RKO (cell line): ENCODE measurements around the gene TMOD2.

Experiments
- DNase-seq: peaks from one replicate; pipeline ENCODE4 v3.0.0-alpha.2; 2016; ENCODE audit warnings: low spot score

Gene TMOD2

GRCh38 chr15:51818150-51818549 is 66.8 kb downstream of the TMOD2 start:
- DNase-seq = no peak

DNA sequence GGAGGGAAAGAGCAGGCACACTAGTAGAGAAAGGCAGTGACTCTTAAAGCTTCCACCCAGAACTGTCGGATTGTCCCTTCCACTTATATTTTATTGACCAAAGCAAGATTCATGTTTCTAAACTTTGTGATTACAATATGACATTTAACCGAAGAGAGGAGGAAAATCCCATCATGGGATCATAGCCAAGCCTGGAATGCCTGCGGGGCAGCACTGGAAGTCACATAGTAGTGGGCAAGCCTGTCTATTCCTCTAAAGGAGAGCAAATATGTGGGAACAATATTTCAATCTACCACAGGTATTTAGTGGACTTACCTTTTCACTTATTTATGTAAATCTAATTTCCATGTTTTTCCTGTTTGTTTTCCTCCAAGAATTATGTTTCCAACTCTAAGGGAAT is 74.3 kb downstream of the TMOD2 start:
- no peak for DNase-seq

GRCh38 chr15:51828621-51829375 is 77.4 kb downstream of the TMOD2 start:
- DNase-seq = no peak

DNA sequence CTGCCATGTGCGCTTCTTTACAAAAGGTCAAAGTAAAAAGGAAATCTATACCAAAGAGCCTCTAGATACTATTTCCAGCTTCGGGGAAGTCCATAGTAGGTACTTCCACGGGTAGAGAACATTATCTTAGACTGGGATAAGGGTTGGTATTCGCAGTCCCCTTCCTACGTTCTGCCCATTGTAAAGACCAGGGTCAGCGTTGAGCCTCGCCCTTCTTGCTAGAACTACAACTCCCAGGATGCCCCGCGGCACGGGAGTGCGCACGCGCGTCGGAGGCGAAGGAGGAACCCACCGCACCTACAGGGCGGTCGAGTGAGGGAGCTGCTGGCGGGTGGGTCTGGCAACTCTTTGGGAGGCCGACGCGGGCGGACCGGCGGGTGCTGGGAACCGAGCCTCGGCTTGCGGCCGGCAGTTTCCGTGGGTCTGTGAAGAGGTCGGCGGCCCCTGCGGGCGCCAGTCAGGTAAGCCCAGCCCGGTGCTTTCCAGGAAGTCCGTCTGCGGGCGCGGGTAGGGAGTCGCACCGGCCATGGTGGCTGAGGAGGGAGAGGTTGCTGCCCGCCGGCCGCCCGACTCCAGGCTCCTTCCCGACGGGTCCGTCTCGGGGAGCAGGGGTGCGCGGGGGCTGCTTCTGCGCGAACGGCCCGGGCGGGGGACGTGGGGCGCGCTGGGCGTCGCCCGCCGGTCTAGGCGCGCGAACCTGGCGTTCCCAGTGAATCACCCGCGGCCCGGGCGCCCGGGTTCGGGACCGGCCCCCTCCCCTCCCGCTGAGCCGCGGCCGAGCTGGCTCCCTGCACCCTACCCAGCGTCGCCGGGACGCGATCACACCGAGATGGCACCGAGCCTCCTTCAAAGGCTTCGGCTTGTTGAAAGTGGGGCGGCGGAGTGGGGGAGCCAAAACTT is 78.2 kb downstream of the TMOD2 start, which contains the start of gene TMOD3:
Gene TMOD3 (plus strand): TSS at position 278 of the 900 bp plus-strand sequence. CDS start 33,232 bp downstream, outside the sequence.
- peak; percentile 87 for DNase-seq

DNA sequence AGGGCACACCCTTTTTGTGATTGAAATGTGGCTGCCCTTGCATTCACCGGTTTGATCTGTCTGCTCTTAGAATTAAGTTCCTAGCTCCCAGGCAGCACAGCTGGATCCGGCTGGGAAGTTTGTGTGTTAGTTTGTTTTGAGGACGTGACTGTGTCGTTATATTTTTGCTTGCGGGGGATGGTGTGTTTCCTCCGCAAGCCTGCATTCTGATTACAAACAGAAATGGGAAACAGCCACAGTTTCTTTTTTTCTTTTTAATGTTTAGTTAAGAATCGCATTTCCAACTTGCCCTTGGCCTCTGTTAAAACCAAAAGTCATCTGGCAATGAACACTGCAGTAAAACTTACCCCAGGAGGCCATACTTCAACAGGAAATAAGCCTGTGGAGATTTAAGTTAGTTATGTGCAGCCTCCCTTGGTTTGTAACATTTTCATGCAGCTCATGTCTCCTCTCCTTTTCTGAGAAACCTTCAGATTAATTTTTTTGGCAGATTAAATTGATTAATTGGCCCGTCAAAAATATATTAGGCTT is 78.9 kb downstream of the TMOD2 start:
- peak; percentile 75 for DNase-seq

- DNase-seq = no peak
These were observed 82.4 kb downstream of the TMOD2 start for GRCh38 chr15:51833772-51834171.

- DNase-seq = no peak
These were observed 86.4 kb downstream of the TMOD2 start for GRCh38 chr15:51837792-51838251.

DNA sequence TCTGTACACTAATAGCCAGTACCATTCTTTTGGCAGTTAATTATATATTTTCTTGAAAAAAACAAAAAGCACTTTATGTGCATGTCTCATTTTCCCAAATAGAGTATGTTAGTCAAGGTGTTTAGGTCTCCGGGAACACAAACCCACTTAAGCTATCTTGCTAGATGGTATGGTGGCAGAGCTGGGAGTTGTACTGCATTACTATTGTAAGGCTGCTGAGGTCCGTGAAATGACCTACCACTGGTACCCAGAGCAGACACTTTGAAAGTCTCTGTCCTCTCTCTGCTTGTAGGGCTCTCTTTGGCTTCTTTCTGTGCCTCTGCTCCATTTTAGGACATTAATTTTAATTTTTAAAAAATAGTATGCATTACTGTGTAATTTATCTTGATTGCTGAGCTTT is 86.9 kb downstream of the TMOD2 start:
- no peak for DNase-seq

DNA sequence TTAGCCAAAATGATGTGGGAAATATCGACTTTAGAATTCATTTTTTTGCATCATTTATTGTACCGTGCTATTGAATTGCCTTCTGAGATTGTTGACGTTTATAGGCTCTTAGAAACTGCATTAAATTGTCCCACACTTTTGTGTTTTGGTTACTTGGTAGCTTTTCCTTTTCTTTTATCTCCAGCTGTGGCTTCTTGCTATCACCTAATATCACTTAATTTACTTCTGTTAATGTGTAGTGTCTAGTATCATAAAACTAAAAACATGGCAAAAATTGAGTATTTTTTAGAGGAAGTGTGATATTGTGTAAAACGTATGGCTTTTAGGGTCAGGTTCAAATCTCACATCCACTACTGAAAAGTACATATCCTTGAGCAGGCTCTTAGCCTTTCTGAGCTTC is 89.3 kb downstream of the TMOD2 start:
- no peak for DNase-seq

- DNase-seq = no peak
These were observed 90.1 kb downstream of the TMOD2 start for GRCh38 chr15:51841406-51842040.

- no peak for DNase-seq
These were observed 90.9 kb downstream of the TMOD2 start for GRCh38 chr15:51842265-51842664.

- peak; percentile 51 for DNase-seq
These were observed 91.7 kb downstream of the TMOD2 start for GRCh38 chr15:51842852-51843737.

DNA sequence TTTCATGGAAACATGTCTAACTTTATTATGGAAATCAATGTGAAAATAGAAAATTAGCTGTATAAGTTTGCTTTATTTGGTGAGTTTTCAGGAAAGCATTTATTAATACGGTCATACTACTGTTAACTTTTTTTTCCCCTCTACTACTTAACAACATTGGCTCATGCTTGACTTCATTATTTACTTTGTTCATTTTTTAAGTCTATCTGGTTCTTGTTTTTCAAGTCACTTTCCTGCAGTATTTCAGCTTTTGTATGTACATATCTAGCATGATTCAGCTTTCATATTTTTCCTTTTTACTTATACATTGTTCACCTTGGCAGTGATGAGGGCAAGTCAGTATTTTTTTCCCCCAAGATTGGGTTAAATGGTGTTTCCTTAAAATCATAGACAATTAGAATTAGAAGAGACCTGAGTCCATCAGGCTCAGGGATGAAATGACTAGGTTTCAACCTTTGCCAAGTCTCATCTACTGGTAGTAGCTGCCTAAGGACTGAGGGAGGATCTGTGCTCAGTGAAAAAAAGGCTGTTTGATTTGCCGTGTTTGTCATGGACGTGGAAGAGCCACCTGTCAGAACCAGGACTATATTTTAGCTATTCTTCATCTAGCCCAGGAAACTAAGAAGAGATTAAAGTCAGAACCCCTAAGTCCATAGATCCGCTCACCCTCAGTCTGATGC is 93.5 kb downstream of the TMOD2 start:
- no peak for DNase-seq

DNA sequence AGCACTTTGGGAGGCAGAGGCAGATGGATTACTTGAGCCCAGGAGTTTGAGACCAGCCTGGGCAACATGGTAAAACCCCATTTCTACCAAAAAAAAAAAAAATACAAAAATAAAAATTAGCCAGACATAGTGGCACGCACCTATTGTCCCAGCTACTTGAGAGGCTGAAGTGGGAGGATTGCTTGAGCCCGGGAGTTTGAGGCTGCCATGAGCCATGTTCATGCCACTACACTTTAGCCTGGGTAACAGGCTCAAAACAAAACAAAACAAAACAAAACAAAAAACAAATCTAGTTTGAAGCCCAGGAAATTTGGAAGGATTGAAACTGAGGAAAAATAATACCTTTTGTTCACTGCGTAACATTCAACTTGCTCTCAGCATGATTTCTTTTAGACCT is 94.7 kb downstream of the TMOD2 start:
- DNase-seq = no peak

- peak; percentile 27 for DNase-seq
These were observed 95.2 kb downstream of the TMOD2 start for GRCh38 chr15:51846463-51847230.

- DNase-seq = no peak
These were observed 97.4 kb downstream of the TMOD2 start for GRCh38 chr15:51848811-51849210.

DNA sequence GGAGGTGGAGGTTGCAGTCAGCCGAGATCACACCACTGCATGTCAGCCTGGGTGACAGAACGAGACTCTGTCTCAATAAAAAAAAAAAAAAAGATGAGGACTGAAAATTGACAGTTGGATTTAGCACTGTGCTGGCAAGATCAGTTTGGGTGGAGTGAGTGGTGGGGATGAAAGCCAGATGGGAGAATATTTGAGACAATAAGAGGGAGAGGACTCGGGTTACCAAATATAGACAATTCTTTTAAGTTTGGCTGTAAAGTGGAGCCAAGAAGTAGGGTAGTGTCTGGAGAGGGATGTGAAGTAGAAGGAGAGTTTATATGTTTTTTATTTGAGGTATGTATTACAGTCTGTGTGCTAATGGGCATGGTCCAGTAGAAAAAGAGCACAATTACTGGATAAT is 98.5 kb downstream of the TMOD2 start:
- no peak for DNase-seq

GRCh38 chr15:51853998-51854397 is 102.6 kb downstream of the TMOD2 start:
- no peak for DNase-seq

GRCh38 chr15:51855612-51856011 is 104.2 kb downstream of the TMOD2 start:
- no peak for DNase-seq
